Karpas-422 (cell line): ENCODE data around the gene IPCEF1. TPM values are rescaled to one million over a fixed set of nuclear protein-coding genes. Genes with fewer than 3 reads are reported as not detected.

Source experiments
- DNase-seq: peaks from one replicate; pipeline ENCODE4 v3.0.0-alpha.2; 2015
- H2AFZ ChIP-seq: fragments of 200-600 bp; sonication (generic); 2 replicates; pipeline ENCODE4 v1.6.1; 2014; ENCODE audit warnings: antibody characterized with exemption, low read length, mixed read lengths
- H3K27ac ChIP-seq: fragments of 200-600 bp; sonication (generic); 2 replicates; pipeline ENCODE4 v1.5.1; 2014; ENCODE audit warnings: mild to moderate bottlenecking, low read length, moderate library complexity
- H3K27me3 ChIP-seq: fragments of 200-600 bp; sonication (generic); 2 replicates; pipeline ENCODE4 v1.6.1; 2014; ENCODE audit warnings: low read length, mixed read lengths
- H3K36me3 ChIP-seq: fragments of 200-600 bp; sonication (generic); 2 replicates; pipeline ENCODE4 v1.6.1; 2014; ENCODE audit warnings: low read length, mixed read lengths; ENCODE audit not compliant: insufficient read depth
- H3K4me1 ChIP-seq: fragments of 200-600 bp; sonication (generic); 2 replicates; pipeline ENCODE4 v1.6.1; 2014; ENCODE audit warnings: mild to moderate bottlenecking, low read length, mixed read lengths
- H3K4me2 ChIP-seq: fragments of 200-600 bp; sonication (generic); 2 replicates; pipeline ENCODE4 v1.6.1; 2014; ENCODE audit warnings: low read length, low read depth, mild to moderate bottlenecking; ENCODE audit not compliant: poor library complexity, severe bottlenecking
- H3K4me3 ChIP-seq: fragments of 200-600 bp; sonication (generic); 2 replicates; pipeline ENCODE4 v1.5.1; 2014; ENCODE audit warnings: mild to moderate bottlenecking, antibody characterized with exemption, low read length, mixed read lengths
- H3K79me2 ChIP-seq: fragments of 200-600 bp; sonication (generic); 2 replicates; pipeline ENCODE4 v1.6.1; 2014; ENCODE audit warnings: mild to moderate bottlenecking, low read length, mixed read lengths
- H3K9ac ChIP-seq: fragments of 200-600 bp; sonication (generic); 2 replicates; pipeline ENCODE4 v1.6.0; 2014; ENCODE audit warnings: low read length
- H3K9me2 ChIP-seq: fragments of 200-600 bp; sonication (generic), shearing (Covaris generic); replicated peaks from 2 replicates; pipeline ENCODE4 v1.6.0; 2014; ENCODE audit warnings: mild to moderate bottlenecking, low read length, moderate library complexity; ENCODE audit not compliant: insufficient read depth
- H3K9me3 ChIP-seq: fragments of 300-700, 200-600 bp; sonication (generic); 2 replicates; pipeline ENCODE4 v1.6.1; 2014; ENCODE audit warnings: low read length, mixed read lengths
- H4K20me1 ChIP-seq: fragments of 200-600 bp; sonication (generic); 2 replicates; pipeline ENCODE4 v1.6.1; 2014; ENCODE audit warnings: mild to moderate bottlenecking, antibody characterized with exemption, low read length, low read depth; ENCODE audit not compliant: insufficient read depth
- total RNA-seq: library from RNA; depleted of rRNA; stranded (reverse); fragments of >200 nt; shearing (Covaris generic); gene quantifications from 2 replicates; pipeline ENCODE4 v1.2.3, GENCODE V29; 2014; ENCODE audit warnings: low replicate concordance

The IPCEF1 gene
- total RNA-seq, 1 experiment from 2014 or later, result not detected

GRCh38 chr6:154381548-154381947 lies 24.9 kb upstream of the IPCEF1 start:
- Histone ChIP-seq H3K9ac (no peak overlapping the region), H2AFZ (no peak overlapping the region), H3K36me3 (no peaks in the 10 kb centered on the region), H4K20me1 (no peaks in the 10 kb centered on the region), H3K4me3 (no peak overlapping the region), H3K27me3 (no peaks in the 10 kb centered on the region), H3K27ac (no peak overlapping the region), H3K4me1 (no peaks in the 10 kb centered on the region), H3K9me3 (no peaks in the 10 kb centered on the region), H3K4me2 (no peak overlapping the region), H3K9me2 (no peaks in the 10 kb centered on the region), H3K79me2 (no peaks in the 10 kb centered on the region)
- DNase-seq, result no peak

GRCh38 chr6:154380741-154381140 lies 24.1 kb upstream of the IPCEF1 start:
- no peaks in the 10 kb centered on the region for H3K9me2 ChIP-seq
- no peaks in the 10 kb centered on the region for H3K27me3 ChIP-seq
- no peak overlapping the region for H3K9ac ChIP-seq
- no peaks in the 10 kb centered on the region for H3K4me1 ChIP-seq
- no peak overlapping the region for H3K27ac ChIP-seq
- H3K36me3 ChIP-seq, result no peaks in the 10 kb centered on the region
- no peak overlapping the region for H2AFZ ChIP-seq
- H4K20me1 ChIP-seq, result no peaks in the 10 kb centered on the region
- H3K9me3 ChIP-seq, result no peaks in the 10 kb centered on the region
- no peak overlapping the region for H3K4me2 ChIP-seq
- H3K79me2 ChIP-seq, result no peaks in the 10 kb centered on the region
- no peak for DNase-seq
- H3K4me3 ChIP-seq, result no peak overlapping the region

- Histone ChIP-seq H3K27ac (no peak overlapping the region), H2AFZ (no peak overlapping the region), H3K9ac (no peak overlapping the region), H3K4me3 (no peak overlapping the region), H3K36me3 (no peaks in the 10 kb centered on the region), H3K27me3 (no peaks in the 10 kb centered on the region), H4K20me1 (no peaks in the 10 kb centered on the region), H3K9me3 (no peaks in the 10 kb centered on the region), H3K9me2 (no peaks in the 10 kb centered on the region), H3K4me2 (no peak overlapping the region), H3K79me2 (no peaks in the 10 kb centered on the region), H3K4me1 (no peaks in the 10 kb centered on the region)
- DNase-seq, result no peak
Measured at GRCh38 chr6:154379585-154379984, 23.0 kb upstream of the IPCEF1 start.

- H3K9me2 ChIP-seq, result no peaks in the 10 kb centered on the region
- H3K4me2 ChIP-seq, result no peak overlapping the region
- no peaks in the 10 kb centered on the region for H3K27me3 ChIP-seq
- H3K27ac ChIP-seq, result no peak overlapping the region
- H3K36me3 ChIP-seq, result no peaks in the 10 kb centered on the region
- no peak for DNase-seq
- H3K4me3 ChIP-seq, result no peak overlapping the region
- no peak overlapping the region for H3K9ac ChIP-seq
- 0 out of 2 replicates have a peak, but pooled peaks cover 4% of the 10 kb centered on the region for H3K9me3 ChIP-seq
- no peaks in the 10 kb centered on the region for H4K20me1 ChIP-seq
- no peak overlapping the region for H2AFZ ChIP-seq
- H3K4me1 ChIP-seq, result no peaks in the 10 kb centered on the region
- H3K79me2 ChIP-seq, result no peaks in the 10 kb centered on the region
Measured at GRCh38 chr6:154378518-154378917, 21.9 kb upstream of the IPCEF1 start.

- Histone ChIP-seq H4K20me1 (no peaks in the 10 kb centered on the region), H3K4me3 (no peak overlapping the region), H3K36me3 (no peaks in the 10 kb centered on the region), H3K4me1 (no peaks in the 10 kb centered on the region), H3K27ac (no peak overlapping the region), H3K79me2 (no peaks in the 10 kb centered on the region), H3K9me2 (no peaks in the 10 kb centered on the region), H3K9me3 (0 out of 2 replicates have a peak, but pooled peaks cover 4% of the 10 kb centered on the region), H3K27me3 (no peaks in the 10 kb centered on the region), H2AFZ (no peak overlapping the region), H3K9ac (no peak overlapping the region), H3K4me2 (no peak overlapping the region)
- DNase-seq, result no peak
Measured at GRCh38 chr6:154377726-154378125, 21.1 kb upstream of the IPCEF1 start.

- no peak overlapping the region for H3K4me2 ChIP-seq
- H3K9me3 ChIP-seq, result 0 out of 2 replicates have a peak, but pooled peaks cover 4% of the 10 kb centered on the region
- H4K20me1 ChIP-seq, result no peaks in the 10 kb centered on the region
- H3K4me3 ChIP-seq, result no peak overlapping the region
- no peak overlapping the region for H3K9ac ChIP-seq
- DNase-seq, result no peak
- no peaks in the 10 kb centered on the region for H3K4me1 ChIP-seq
- H3K27me3 ChIP-seq, result no peaks in the 10 kb centered on the region
- H3K27ac ChIP-seq, result no peak overlapping the region
- no peaks in the 10 kb centered on the region for H3K9me2 ChIP-seq
- H3K36me3 ChIP-seq, result no peaks in the 10 kb centered on the region
- H2AFZ ChIP-seq, result no peak overlapping the region
- no peaks in the 10 kb centered on the region for H3K79me2 ChIP-seq
Measured at GRCh38 chr6:154373971-154374370, 17.4 kb upstream of the IPCEF1 start.

- Histone ChIP-seq H3K27ac (no peak overlapping the region), H3K36me3 (no peaks in the 10 kb centered on the region), H3K9me3 (0 out of 2 replicates have a peak, but pooled peaks cover 4% of the 10 kb centered on the region), H3K4me2 (no peak overlapping the region), H2AFZ (no peak overlapping the region), H3K27me3 (no peaks in the 10 kb centered on the region), H3K4me3 (no peak overlapping the region), H3K4me1 (no peaks in the 10 kb centered on the region), H3K9ac (no peak overlapping the region), H3K79me2 (no peaks in the 10 kb centered on the region), H3K9me2 (no peaks in the 10 kb centered on the region), H4K20me1 (no peaks in the 10 kb centered on the region)
- DNase-seq, result no peak
Measured at GRCh38 chr6:154371281-154371680, 14.7 kb upstream of the IPCEF1 start.

- H3K27me3 ChIP-seq, result no peaks in the 10 kb centered on the region
- DNase-seq, result no peak
- H3K9me3 ChIP-seq, result 0 out of 2 replicates have a peak, but pooled peaks cover 4% of the 10 kb centered on the region
- H3K36me3 ChIP-seq, result no peaks in the 10 kb centered on the region
- H3K9me2 ChIP-seq, result no peaks in the 10 kb centered on the region
- no peak overlapping the region for H3K4me3 ChIP-seq
- no peaks in the 10 kb centered on the region for H3K4me1 ChIP-seq
- no peaks in the 10 kb centered on the region for H3K79me2 ChIP-seq
- H3K9ac ChIP-seq, result no peak overlapping the region
- no peak overlapping the region for H3K27ac ChIP-seq
- no peaks in the 10 kb centered on the region for H4K20me1 ChIP-seq
- H2AFZ ChIP-seq, result no peak overlapping the region
- H3K4me2 ChIP-seq, result no peak overlapping the region
Measured at GRCh38 chr6:154370545-154370944, 13.9 kb upstream of the IPCEF1 start.
